Thymus (tissue), 11 donors: ENCODE results near the gene ADCY9. TPM values are rescaled to one million over a fixed set of nuclear protein-coding genes. Genes with fewer than 3 reads are reported as not detected.

ENCODE experiments used
- DNase-seq, 9 donors: peaks; one replicate each; pipeline ENCODE4 v3.0.0-alpha.2; 2013; ENCODE audit warnings: low spot score in 9 of 9, low read depth in 6 of 9, missing footprints in 1 of 9
- H3K27ac ChIP-seq, 2 donors: one replicate each; pipeline ENCODE4 v1.5.1; 2013; ENCODE audit warnings: control low read depth in 1 of 2, low read depth in 1 of 2, low read length in 1 of 2, mild to moderate bottlenecking in 1 of 2, moderate library complexity in 1 of 2
- H3K27me3 ChIP-seq, 2 donors: one replicate each; pipeline ENCODE4 v1.5.1; 2013; ENCODE audit warnings: low read length in 1 of 2; ENCODE audit not compliant: control insufficient read depth in 2 of 2, insufficient read depth in 1 of 2
- H3K36me3 ChIP-seq, 2 donors: one replicate each; pipeline ENCODE4 v1.5.1; 2013; ENCODE audit warnings: low read length in 1 of 2, mild to moderate bottlenecking in 1 of 2, moderate library complexity in 1 of 2; ENCODE audit not compliant: control insufficient read depth in 2 of 2, insufficient read depth in 2 of 2
- H3K4me1 ChIP-seq, 2 donors: one replicate each; pipeline ENCODE4 v1.5.1; 2013; ENCODE audit warnings: low read length in 2 of 2; ENCODE audit not compliant: control insufficient read depth in 2 of 2, insufficient read depth in 2 of 2
- H3K4me3 ChIP-seq, 2 donors: one replicate each; pipeline ENCODE4 v1.5.1; 2013; ENCODE audit warnings: low read length in 2 of 2, control low read depth in 1 of 2, mild to moderate bottlenecking in 1 of 2
- H3K9me3 ChIP-seq, 2 donors: one replicate each; pipeline ENCODE4 v1.5.1; 2013; ENCODE audit warnings: low read length in 1 of 2, mild to moderate bottlenecking in 1 of 2; ENCODE audit not compliant: control insufficient read depth in 2 of 2, insufficient read depth in 1 of 2
- WGBS: extraction: QIAGEN DNeasy Blood & Tissue Kit; methylation state at CpG from one replicate; pipeline ENCODE4 v1.1.7; 2013; 5-methylcytosine and 5-hydroxymethylcytosine counted together
- polyA plus RNA-seq: library from polyadenylated mRNA; stranded (reverse); fragments of 200-250 nt; gene quantifications from one replicate; pipeline ENCODE4 v1.2.3, GENCODE V29; 2013
- total RNA-seq: library from RNA; stranded (reverse); fragments of 120-200 nt; gene quantifications from one replicate; pipeline ENCODE4 v1.2.4, GENCODE V29; 2013
- donor health status: healthy.

ADCY9 gene
- total and polyA plus RNA-seq, 2 donors: 1.3 to 2.2 TPM

DNA sequence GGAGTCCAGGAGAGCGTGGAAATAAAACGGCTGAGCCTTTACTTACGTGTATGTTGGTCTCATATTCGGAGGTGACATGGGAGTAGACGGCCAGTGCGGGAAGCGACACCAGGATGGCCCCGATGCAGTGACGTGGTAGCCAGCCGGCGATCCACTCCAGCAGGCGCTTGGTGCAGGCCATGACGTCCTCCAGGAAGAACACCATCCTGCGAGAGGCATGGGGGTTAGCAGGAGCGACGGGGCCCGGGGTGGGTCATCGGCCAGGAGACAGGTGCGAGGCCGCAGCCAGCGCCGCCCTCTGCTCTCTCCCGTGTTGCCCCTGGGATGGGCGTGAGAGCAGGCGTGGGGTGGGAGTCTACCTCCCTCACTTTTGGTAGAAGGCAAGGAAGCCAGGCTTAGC lies 137.2 kb downstream of the ADCY9 start:
- WGBS: 96% methylated on average over 25 of the region's 25 CpGs
- Histone ChIP-seq H3K27me3 (peaks cover 0 to 17% of the 10 kb centered on the region in 2 donors), H3K36me3 (no peaks in the 10 kb centered on the region), H3K9me3 (no peaks in the 10 kb centered on the region), H3K4me1 (no peaks in the 10 kb centered on the region), H3K4me3 (no peak overlapping the region), H3K27ac (no peak overlapping the region)
- no peak for DNase-seq

DNA sequence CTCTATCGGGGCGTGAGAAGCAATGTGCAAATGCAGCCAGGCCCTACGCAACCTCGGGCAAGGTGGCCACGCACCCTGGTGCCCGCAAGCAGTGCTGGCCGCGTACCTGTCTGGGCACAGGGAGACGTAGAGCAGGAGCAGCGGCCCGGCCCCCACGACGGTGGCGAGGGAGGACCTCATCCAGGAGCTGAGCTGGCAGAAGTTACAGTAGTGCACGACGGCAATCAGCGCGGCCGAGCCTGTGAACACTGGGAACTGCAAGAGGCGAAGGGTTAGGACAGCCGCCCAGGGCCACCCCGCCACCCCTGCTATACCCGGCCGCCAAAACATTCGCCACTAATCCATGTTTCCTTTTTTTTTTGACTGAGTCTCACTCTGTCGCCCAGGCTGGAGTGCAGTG lies 138.9 kb downstream of the ADCY9 start:
- Histone ChIP-seq H3K4me1 (no peaks in the 10 kb centered on the region), H3K27me3 (peaks cover 0 to 6% of the 10 kb centered on the region in 2 donors), H3K9me3 (no peaks in the 10 kb centered on the region), H3K4me3 (no peak overlapping the region), H3K27ac (no peak overlapping the region), H3K36me3 (no peaks in the 10 kb centered on the region)
- DNase-seq: no peak
- 94% methylated on average over 26 of the region's 26 CpGs for WGBS

- Histone ChIP-seq H3K4me1 (no peaks in the 10 kb centered on the region), H3K4me3 (no peak overlapping the region), H3K9me3 (no peaks in the 10 kb centered on the region), H3K27me3 (no peaks in the 10 kb centered on the region), H3K27ac (no peak overlapping the region), H3K36me3 (no peaks in the 10 kb centered on the region)
- no peak for DNase-seq
- 94% methylated on average over 8 of the region's 8 CpGs for WGBS
These were observed 141.5 kb downstream of the ADCY9 start for GRCh38 chr16:3974751-3975150.

DNA sequence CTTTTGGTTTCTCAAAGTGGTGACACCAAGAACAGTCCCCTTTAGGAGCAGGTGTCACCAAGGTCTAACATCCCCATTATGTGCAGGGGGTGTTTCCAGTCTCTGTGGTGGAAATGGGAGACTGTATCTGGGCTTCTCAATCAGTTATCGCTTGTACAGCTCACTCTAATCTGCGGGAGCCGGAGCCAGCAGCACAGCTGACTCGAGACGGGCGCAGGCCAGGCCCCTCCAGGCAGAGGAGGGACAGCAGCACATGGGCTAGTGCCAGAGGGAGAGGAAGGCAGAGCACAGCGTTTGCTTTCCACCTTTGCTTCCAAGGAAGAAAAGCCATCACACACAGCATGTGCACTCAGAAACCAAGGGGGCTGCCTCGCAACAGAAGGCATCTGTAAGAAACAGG lies 144.5 kb downstream of the ADCY9 start:
- H3K36me3 ChIP-seq: no peaks in the 10 kb centered on the region
- no peaks in the 10 kb centered on the region for H3K4me1 ChIP-seq
- no peak overlapping the region for H3K27ac ChIP-seq
- H3K4me3 ChIP-seq: no peak overlapping the region
- 94% methylated on average over 8 of the region's 8 CpGs for WGBS
- no peaks in the 10 kb centered on the region for H3K9me3 ChIP-seq
- no peak for DNase-seq
- H3K27me3 ChIP-seq: no peaks in the 10 kb centered on the region

DNA sequence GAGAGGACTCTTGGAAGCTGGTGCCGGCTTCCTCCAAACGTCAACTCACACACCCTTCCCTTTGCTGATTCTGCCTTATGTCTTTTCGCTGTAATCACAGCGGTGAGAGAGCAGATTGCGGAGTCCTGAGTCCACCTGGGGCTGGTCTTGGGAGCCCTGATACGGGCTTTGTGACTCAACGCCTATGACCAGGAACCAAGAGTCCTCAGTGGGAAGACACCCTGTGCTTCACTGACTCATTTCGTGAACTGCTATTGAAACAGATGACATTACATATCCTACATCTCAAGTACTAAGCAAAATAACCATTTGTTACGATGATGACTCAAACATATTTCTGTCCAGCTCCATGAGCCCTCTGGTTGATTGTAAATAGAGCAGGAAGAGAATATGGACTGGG lies 145.0 kb downstream of the ADCY9 start:
- H3K36me3 ChIP-seq: no peaks in the 10 kb centered on the region
- H3K27me3 ChIP-seq: no peaks in the 10 kb centered on the region
- no peak overlapping the region for H3K4me3 ChIP-seq
- H3K27ac ChIP-seq: no peak overlapping the region
- H3K4me1 ChIP-seq: no peaks in the 10 kb centered on the region
- H3K9me3 ChIP-seq: no peaks in the 10 kb centered on the region
- DNase-seq: no peak
- WGBS: 97% methylated on average over 9 of the region's 9 CpGs

GRCh38 chr16:3968551-3968950 lies 147.7 kb downstream of the ADCY9 start:
- no peak overlapping the region for H3K4me3 ChIP-seq
- no peak overlapping the region for H3K27ac ChIP-seq
- H3K9me3 ChIP-seq: peaks cover 0 to 3% of the 10 kb centered on the region in 2 donors
- WGBS: 90% methylated on average over 8 of the region's 8 CpGs
- no peak for DNase-seq
- H3K36me3 ChIP-seq: no peaks in the 10 kb centered on the region
- H3K4me1 ChIP-seq: no peaks in the 10 kb centered on the region
- H3K27me3 ChIP-seq: peaks cover 0 to 10% of the 10 kb centered on the region in 2 donors

DNA sequence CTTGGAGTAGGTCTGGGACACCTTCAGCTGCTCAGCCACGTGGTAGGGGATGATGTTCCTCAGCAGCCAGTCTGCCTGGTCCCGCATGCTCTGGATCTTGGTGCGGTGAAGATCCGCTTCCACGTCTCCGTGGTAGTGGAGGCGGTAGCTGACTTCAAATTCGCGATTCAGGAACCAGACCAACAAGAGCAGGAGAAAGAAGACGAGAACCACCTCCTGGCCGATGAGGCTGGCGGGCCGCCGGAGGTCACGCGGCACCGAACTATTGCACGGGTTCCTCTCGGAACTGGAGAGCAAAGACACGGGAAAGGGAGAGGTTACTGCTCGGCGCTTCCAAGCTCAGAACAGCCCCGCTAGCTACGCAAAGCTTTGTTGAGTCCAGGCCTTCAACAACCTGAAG lies 149.6 kb downstream of the ADCY9 start:
- no peak overlapping the region for H3K27ac ChIP-seq
- DNase-seq: no peak
- H3K4me1 ChIP-seq: peaks cover 0 to 4% of the 10 kb centered on the region in 2 donors
- peaks cover 0 to 3% of the 10 kb centered on the region in 2 donors for H3K9me3 ChIP-seq
- no peaks in the 10 kb centered on the region for H3K36me3 ChIP-seq
- WGBS: 98% methylated on average over 24 of the region's 24 CpGs
- peaks cover 0 to 20% of the 10 kb centered on the region in 2 donors for H3K27me3 ChIP-seq
- no peak overlapping the region for H3K4me3 ChIP-seq

- H3K4me3 ChIP-seq: no peak overlapping the region
- H3K27me3 ChIP-seq: peaks cover 0 to 20% of the 10 kb centered on the region in 2 donors
- H3K9me3 ChIP-seq: peaks cover 0 to 3% of the 10 kb centered on the region in 2 donors
- H3K27ac ChIP-seq: no peak overlapping the region
- H3K36me3 ChIP-seq: no peaks in the 10 kb centered on the region
- peaks cover 0 to 4% of the 10 kb centered on the region in 2 donors for H3K4me1 ChIP-seq
- 97% methylated on average over 50 of the region's 50 CpGs for WGBS
- no peak for DNase-seq
These were observed 150.3 kb downstream of the ADCY9 start for GRCh38 chr16:3965781-3966582.

DNA sequence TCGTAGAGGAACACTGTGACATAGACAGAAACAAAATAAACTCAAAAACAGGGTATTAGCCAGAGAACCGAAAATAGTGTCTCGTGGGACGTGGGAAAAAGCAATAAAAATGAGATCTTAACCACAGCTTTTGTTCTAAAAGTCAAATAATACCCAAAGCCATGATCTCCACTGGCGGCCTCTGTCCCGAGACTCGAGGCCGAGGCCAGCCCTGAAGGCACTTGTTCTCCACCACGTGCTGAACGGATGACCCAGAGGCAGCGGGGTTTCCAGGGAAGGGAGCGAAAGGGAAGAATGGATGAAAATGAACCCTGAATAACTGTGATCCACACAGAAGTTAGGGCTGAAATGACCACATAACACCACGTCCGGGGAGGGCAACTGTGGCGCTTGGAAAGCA lies 150.9 kb downstream of the ADCY9 start:
- H3K9me3 ChIP-seq: peaks cover 0 to 3% of the 10 kb centered on the region in 2 donors
- WGBS: 97% methylated on average over 15 of the region's 15 CpGs
- no peak for DNase-seq

More for the DNA sequence above, 150.9 kb downstream of the ADCY9 start:
- H3K4me3 ChIP-seq: no peak overlapping the region
- no peaks in the 10 kb centered on the region for H3K36me3 ChIP-seq
- peaks cover 0 to 4% of the 10 kb centered on the region in 2 donors for H3K4me1 ChIP-seq
- H3K27me3 ChIP-seq: peaks cover 0 to 20% of the 10 kb centered on the region in 2 donors
- H3K27ac ChIP-seq: no peak overlapping the region
